Liver (tissue), 9 donors: Measurements from ENCODE around the gene RFC4. TPM values are rescaled to one million over a fixed set of nuclear protein-coding genes. Genes with fewer than 3 reads are reported as not detected.

Source experiments
- DNase-seq: peaks from one replicate; pipeline ENCODE4 v3.0.0-alpha.2; 2017; ENCODE audit warnings: low spot score
- H3K27ac ChIP-seq, 2 donors: one replicate each; pipeline ENCODE4 v1.7.0; 2013; ENCODE audit warnings: inconsistent platforms in 2 of 2, low read length in 2 of 2, control low read depth in 1 of 2, low read depth in 1 of 2, mild to moderate bottlenecking in 1 of 2
- H3K27me3 ChIP-seq, 4 donors: one replicate each; pipeline versions ENCODE4 v1.6.1 to v1.7.0; 2013; ENCODE audit warnings: low read length in 3 of 4, inconsistent platforms in 1 of 4, mild to moderate bottlenecking in 1 of 4, moderate library complexity in 1 of 4; ENCODE audit not compliant: control insufficient read depth in 4 of 4, insufficient read depth in 4 of 4
- H3K36me3 ChIP-seq, 4 donors: one replicate each; pipeline versions ENCODE4 v1.6.1 to v1.7.0; 2013; ENCODE audit warnings: low read length in 3 of 4, mild to moderate bottlenecking in 3 of 4, low read depth in 1 of 4, moderate library complexity in 1 of 4; ENCODE audit not compliant: control insufficient read depth in 4 of 4, insufficient read depth in 3 of 4
- H3K4me1 ChIP-seq, 4 donors: one replicate each; pipeline versions ENCODE4 v1.6.1 to v1.7.0; 2013; ENCODE audit warnings: low read length in 3 of 4, mild to moderate bottlenecking in 3 of 4, moderate library complexity in 1 of 4; ENCODE audit not compliant: control insufficient read depth in 4 of 4, insufficient read depth in 4 of 4
- H3K4me3 ChIP-seq, 3 donors: one replicate each; pipeline versions ENCODE4 v1.6.1 to v1.7.0; 2013; ENCODE audit warnings: low read length in 3 of 3, control low read depth in 1 of 3, low read depth in 1 of 3, mild to moderate bottlenecking in 1 of 3
- H3K9ac ChIP-seq, 2 donors: one replicate each; pipeline ENCODE4 v1.7.0; 2013; ENCODE audit warnings: low read length in 2 of 2, mild to moderate bottlenecking in 2 of 2, moderate library complexity in 2 of 2, control low read depth in 1 of 2, low read depth in 1 of 2
- H3K9me3 ChIP-seq, 4 donors: one replicate each; pipeline versions ENCODE4 v1.6.1 to v1.7.0; 2013; ENCODE audit warnings: low read length in 3 of 4; ENCODE audit not compliant: control insufficient read depth in 4 of 4
- ATF3 ChIP-seq: IDR thresholded peaks from 2 replicates; pipeline ENCODE4 v1.6.1; 2016; ENCODE audit warnings: antibody characterized with exemption
- FOXA1 ChIP-seq: IDR thresholded peaks from 2 replicates; pipeline ENCODE4 v1.6.1; 2016; ENCODE audit warnings: antibody characterized with exemption
- FOXA2 ChIP-seq: IDR thresholded peaks from 2 replicates; pipeline ENCODE4 v1.6.1; 2016; ENCODE audit warnings: antibody characterized with exemption
- GABPA ChIP-seq, 2 donors: IDR thresholded peaks in 1 of 2; conservative IDR thresholded peaks in 1 of 2; 2 replicates each; pipeline ENCODE4 v1.6.1; 2016; ENCODE audit warnings: antibody characterized with exemption in 2 of 2, mild to moderate bottlenecking in 1 of 2, moderate library complexity in 1 of 2
- HNF4A ChIP-seq, 2 donors: conservative IDR thresholded peaks; 2 replicates each; pipeline ENCODE4 v1.6.1; 2016; ENCODE audit warnings: antibody characterized with exemption in 2 of 2, mild to moderate bottlenecking in 2 of 2
- HNF4G ChIP-seq: IDR thresholded peaks from 2 replicates; pipeline ENCODE4 v1.6.1; 2016; ENCODE audit warnings: antibody characterized with exemption
- RAD21 ChIP-seq, 2 donors: IDR thresholded peaks; 2 replicates each; pipeline ENCODE4 v1.6.1; 2016; ENCODE audit warnings: antibody characterized with exemption in 2 of 2, mild to moderate bottlenecking in 2 of 2
- REST ChIP-seq: IDR thresholded peaks from 2 replicates; pipeline ENCODE4 v1.6.1; 2016; ENCODE audit warnings: antibody characterized with exemption, mild to moderate bottlenecking
- RXRA ChIP-seq, 2 donors: IDR thresholded peaks; 2 replicates each; pipeline ENCODE4 v1.6.1; 2017 to 2018; ENCODE audit warnings: antibody characterized with exemption in 2 of 2, mild to moderate bottlenecking in 1 of 2
- YY1 ChIP-seq: IDR thresholded peaks from 2 replicates; pipeline ENCODE4 v1.6.1; 2016; ENCODE audit warnings: antibody characterized with exemption, mild to moderate bottlenecking
- ZBTB33 ChIP-seq: IDR thresholded peaks from 2 replicates; pipeline ENCODE4 v1.6.1; 2016; ENCODE audit warnings: antibody characterized with exemption
- WGBS: extraction: QIAGEN DNeasy Blood & Tissue Kit; methylation state at CpG from one replicate; pipeline ENCODE4 v1.1.7; 2013; 5-methylcytosine and 5-hydroxymethylcytosine counted together
- polyA plus RNA-seq, 2 donors: library from polyadenylated mRNA; stranded (reverse) in 1 of 2; unstranded in 1 of 2; fragments of 200-250 nt in 1 of 2; fragments of >200 nt in 1 of 2; fragmentation: Nextera tagmentation in 1 of 2; extraction: Ambion mirVana in 1 of 2; gene quantifications; one replicate each; pipeline versions ENCODE4 v1.2.1 to v1.2.3, GENCODE V29; 2013 to 2015
- total RNA-seq, 2 donors: library from RNA; depleted of rRNA; stranded (reverse); fragments of >200 nt; gene quantifications; one replicate each; pipeline ENCODE4 v1.2.3, GENCODE V29; 2014
- TF ChIP-seq, protein P1 (sequence below): fragments of 150-350 bp; IDR thresholded peaks from 2 replicates; pipeline ENCODE4 v1.5.1; 2017; ENCODE audit warnings: improper control_type of control experiment, low read depth, low read length; ENCODE audit not compliant: missing input control
- TF ChIP-seq, protein P2 (sequence below): IDR thresholded peaks from 2 replicates; pipeline ENCODE4 v1.6.1; 2016; ENCODE audit warnings: antibody characterized with exemption
- donor health status: healthy.
- donor health status: healthy.
- donor health status: healthy.
- donor health status: healthy.
- donor health status: healthy.

Gene RFC4
- total and polyA plus RNA-seq, 4 donors, result 4.6 to 27.3 (median 6.3) TPM

DNA sequence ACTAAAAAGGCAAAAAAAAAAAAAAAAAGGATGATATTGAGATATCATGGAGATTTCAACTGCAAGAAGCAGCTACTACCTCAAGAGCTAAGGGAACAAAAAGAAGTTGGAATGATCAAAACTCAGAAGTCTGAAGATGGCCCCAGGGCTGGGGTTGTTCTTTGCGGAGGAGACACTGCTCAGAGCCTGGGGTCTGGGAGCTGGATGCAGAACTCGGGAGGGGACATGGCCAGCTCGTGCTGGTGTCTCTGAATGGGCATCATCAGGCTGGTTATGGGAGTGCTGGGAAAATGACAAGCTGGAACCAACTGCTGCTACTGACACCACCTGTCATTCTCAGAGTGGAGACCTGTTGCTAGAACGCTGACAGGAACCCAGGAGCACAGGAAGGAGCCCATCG is 22.1 kb upstream of the RFC4 start:
- H3K36me3 ChIP-seq, result no peaks in the 10 kb centered on the region
- 23% methylated on average over 5 of the region's 5 CpGs for WGBS
- no peak overlapping the region for H3K27ac ChIP-seq
- peaks cover 0 to 3% (median 1%) of the 10 kb centered on the region in 4 donors for H3K27me3 ChIP-seq
- no peak overlapping the region for H3K9ac ChIP-seq
- no peaks in the 10 kb centered on the region for H3K9me3 ChIP-seq
- TF ChIP-seq, protein P1, sequence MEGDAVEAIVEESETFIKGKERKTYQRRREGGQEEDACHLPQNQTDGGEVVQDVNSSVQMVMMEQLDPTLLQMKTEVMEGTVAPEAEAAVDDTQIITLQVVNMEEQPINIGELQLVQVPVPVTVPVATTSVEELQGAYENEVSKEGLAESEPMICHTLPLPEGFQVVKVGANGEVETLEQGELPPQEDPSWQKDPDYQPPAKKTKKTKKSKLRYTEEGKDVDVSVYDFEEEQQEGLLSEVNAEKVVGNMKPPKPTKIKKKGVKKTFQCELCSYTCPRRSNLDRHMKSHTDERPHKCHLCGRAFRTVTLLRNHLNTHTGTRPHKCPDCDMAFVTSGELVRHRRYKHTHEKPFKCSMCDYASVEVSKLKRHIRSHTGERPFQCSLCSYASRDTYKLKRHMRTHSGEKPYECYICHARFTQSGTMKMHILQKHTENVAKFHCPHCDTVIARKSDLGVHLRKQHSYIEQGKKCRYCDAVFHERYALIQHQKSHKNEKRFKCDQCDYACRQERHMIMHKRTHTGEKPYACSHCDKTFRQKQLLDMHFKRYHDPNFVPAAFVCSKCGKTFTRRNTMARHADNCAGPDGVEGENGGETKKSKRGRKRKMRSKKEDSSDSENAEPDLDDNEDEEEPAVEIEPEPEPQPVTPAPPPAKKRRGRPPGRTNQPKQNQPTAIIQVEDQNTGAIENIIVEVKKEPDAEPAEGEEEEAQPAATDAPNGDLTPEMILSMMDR, result no peak
- TF ChIP-seq, protein P2, sequence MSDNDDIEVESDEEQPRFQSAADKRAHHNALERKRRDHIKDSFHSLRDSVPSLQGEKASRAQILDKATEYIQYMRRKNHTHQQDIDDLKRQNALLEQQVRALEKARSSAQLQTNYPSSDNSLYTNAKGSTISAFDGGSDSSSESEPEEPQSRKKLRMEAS, result no peak
- H3K4me3 ChIP-seq, result no peak overlapping the region
- peaks cover 0 to 10% (median 8%) of the 10 kb centered on the region in 4 donors for H3K4me1 ChIP-seq
- DNase-seq, result no peak

GRCh38 chr3:186826976-186827857 is 20.9 kb upstream of the RFC4 start:
- H3K27me3 ChIP-seq, result peaks cover 0 to 3% (median 1%) of the 10 kb centered on the region in 4 donors

GRCh38 chr3:186826410-186826975 is 20.2 kb upstream of the RFC4 start:
- H3K27me3 ChIP-seq, result peaks cover 0 to 3% (median 1%) of the 10 kb centered on the region in 4 donors
- DNase-seq, result no peak
- 21% methylated on average over 14 of the region's 14 CpGs for WGBS
- TF ChIP-seq, protein P2, result no peak
- TF ChIP-seq FOXA2 (no peak), ATF3 (no peak), RAD21 (IDR thresholded peaks at IDR 0.05) (no peak), FOXA1 (no peak), ZBTB33 (no peak), GABPA (IDR thresholded peaks at IDR 0.05 in 1 of 2, conservative IDR thresholded peaks at IDR 0.05 in 1 of 2) (no peak), YY1 (no peak), HNF4A (conservative IDR thresholded peaks at IDR 0.05) (no peak), REST (no peak), RXRA (IDR thresholded peaks at IDR 0.05) (no peak), HNF4G (no peak)
- TF ChIP-seq, protein P1, result no peak

More at GRCh38 chr3:186826976-186827857, 20.9 kb upstream of the RFC4 start:
- DNase-seq, result peak; percentile 85
- 1% methylated on average over 80 of the region's 80 CpGs for WGBS
- H3K4me1 ChIP-seq, result peaks cover 0 to 10% (median 8%) of the 10 kb centered on the region in 4 donors
- no peak for TF ChIP-seq FOXA1
- TF ChIP-seq RXRA (IDR thresholded peaks at IDR 0.05), result no peak
- TF ChIP-seq YY1, result no peak
- no peak for TF ChIP-seq FOXA2
- no peaks in the 10 kb centered on the region for H3K36me3 ChIP-seq
- H3K27ac ChIP-seq, result no peak overlapping the region
- H3K4me3 ChIP-seq, result peak overlapping the region; percentile 2 to 79 (median 17)
- H3K9me3 ChIP-seq, result no peaks in the 10 kb centered on the region
- H3K9ac ChIP-seq, result peak overlapping the region in 1 of 2 donors; percentile 38

More at GRCh38 chr3:186826410-186826975, 20.2 kb upstream of the RFC4 start:
- Histone ChIP-seq H3K9ac (no peak overlapping the region), H3K9me3 (no peaks in the 10 kb centered on the region), H3K4me1 (peaks cover 0 to 10% (median 8%) of the 10 kb centered on the region in 4 donors), H3K36me3 (no peaks in the 10 kb centered on the region), H3K27ac (no peak overlapping the region), H3K4me3 (peak overlapping the region in 1 of 3 donors; percentile 79)
